H4 (cell line): ENCODE results near the gene TES. TPM values are rescaled to one million over a fixed set of nuclear protein-coding genes. Genes with fewer than 3 reads are reported as not detected.
A peak's percentile ranks its signal among the peaks of the same experiment; 100 is the strongest.
"Not testable (repeated sequence)": the region's sequence is repeated elsewhere in the genome, so short reads cannot be mapped to it uniquely, and the experiment has no call there.

Source experiments
- DNase-seq: peaks from one replicate; pipeline ENCODE4 v3.0.0-alpha.2; 2015; ENCODE audit warnings: low spot score
- total RNA-seq: library from RNA; depleted of rRNA; stranded (reverse); fragments of >200 nt; shearing (Covaris generic); gene quantifications from 2 replicates; pipeline ENCODE4 v1.2.3, GENCODE V29; 2014; rRNA removed

TES gene
- total RNA-seq: 36.4 and 59.0 TPM in 2 replicates

GRCh38 chr7:116210345-116211005 lies at the start of gene TES:
Gene TES, plus strand, starts transcription at chr7:116210539. Its CDS starts 169 bp downstream, at chr7:116210708.
- DNase-seq: no peak

GRCh38 chr7:116161728-116162127 lies 48.6 kb upstream of the TES start:
- DNase-seq: no peak

GRCh38 chr7:116162254-116162653 lies 48.1 kb upstream of the TES start:
- DNase-seq: no peak

GRCh38 chr7:116162992-116163391 lies 47.3 kb upstream of the TES start:
- DNase-seq: no peak

GRCh38 chr7:116164552-116165306 lies 45.6 kb upstream of the TES start:
- DNase-seq: no peak

- DNase-seq: no peak
Observed at GRCh38 chr7:116165717-116166116, 44.6 kb upstream of the TES start.

GRCh38 chr7:116166156-116166555 lies 44.2 kb upstream of the TES start:
- DNase-seq: no peak

- DNase-seq: no peak
Observed at GRCh38 chr7:116167177-116167576, 43.2 kb upstream of the TES start.

- no peak for DNase-seq
Observed at GRCh38 chr7:116169060-116169459, 41.3 kb upstream of the TES start.

- DNase-seq: no peak
Observed at GRCh38 chr7:116170180-116170579, 40.2 kb upstream of the TES start.

GRCh38 chr7:116171094-116171493 lies 39.2 kb upstream of the TES start:
- no peak for DNase-seq

- DNase-seq: peak; percentile 43
Observed at GRCh38 chr7:116172353-116172752, 38.0 kb upstream of the TES start.

- peak; percentile 61 for DNase-seq
Observed at GRCh38 chr7:116173051-116174028, 37.0 kb upstream of the TES start.

- DNase-seq: not testable (repeated sequence)
Observed at GRCh38 chr7:116175095-116175494, 35.2 kb upstream of the TES start.

GRCh38 chr7:116176226-116176625 lies 34.1 kb upstream of the TES start:
- no peak for DNase-seq

GRCh38 chr7:116177009-116177408 lies 33.3 kb upstream of the TES start:
- peak; percentile 47 for DNase-seq

GRCh38 chr7:116180302-116180701 lies 30.0 kb upstream of the TES start:
- DNase-seq: peak; percentile 64

GRCh38 chr7:116182023-116182422 lies 28.3 kb upstream of the TES start:
- no peak for DNase-seq

GRCh38 chr7:116185450-116185849 lies 24.9 kb upstream of the TES start:
- no peak for DNase-seq

- no peak for DNase-seq
Observed at GRCh38 chr7:116185956-116186355, 24.4 kb upstream of the TES start.

GRCh38 chr7:116187400-116187799 lies 22.9 kb upstream of the TES start:
- DNase-seq: no peak
